CD4-positive, alpha-beta memory T cell (primary cell): ENCODE results near the gene EYA2. TPM values are rescaled to one million over a fixed set of nuclear protein-coding genes. Genes with fewer than 3 reads are reported as not detected.

Experiments
- CTCF ChIA-PET: fragments of 350-600 bp; sonication (Branson Sonifier 250); formaldehyde crosslinking; loops from one replicate; lab custom pipeline; 2021; ENCODE audit warnings: inconsistent platforms; ENCODE audit not compliant: partially characterized antibody; lab: Charles Lee
- POLR2A ChIA-PET: fragments of 350-600 bp; sonication (Branson Sonifier 250); formaldehyde crosslinking; loops from one replicate; lab custom pipeline; 2021; ENCODE audit not compliant: partially characterized antibody; lab: Charles Lee
- DNase-seq, 5 donors: peaks; one replicate each; pipeline versions ENCODE4 v3.0.0 to v3.0.0-alpha.2; 2020 to 2022; ENCODE audit warnings: mixed read lengths in 1 of 5
- H3K27ac ChIP-seq: one replicate; pipeline ENCODE4 v1.7.0; 2013; ENCODE audit warnings: low read depth, low read length
- H3K27me3 ChIP-seq: 2 replicates; pipeline ENCODE4 v1.7.0; 2013; ENCODE audit warnings: mild to moderate bottlenecking, low read length, moderate library complexity; ENCODE audit not compliant: insufficient read depth
- H3K36me3 ChIP-seq: 2 replicates; pipeline ENCODE4 v1.7.0; 2013; ENCODE audit warnings: mild to moderate bottlenecking, low read length, moderate library complexity; ENCODE audit not compliant: insufficient read depth
- H3K4me1 ChIP-seq: 2 replicates; pipeline ENCODE4 v1.7.0; 2013; ENCODE audit warnings: mild to moderate bottlenecking, low read length, moderate library complexity; ENCODE audit not compliant: insufficient read depth
- H3K4me3 ChIP-seq, 2 donors: one replicate each; pipeline ENCODE4 v1.7.0; 2013; ENCODE audit warnings: low read length in 2 of 2, mild to moderate bottlenecking in 1 of 2
- H3K9me3 ChIP-seq, 2 donors: one replicate each; pipeline ENCODE4 v1.7.0; 2013; ENCODE audit warnings: low read length in 2 of 2, control low read depth in 1 of 2; ENCODE audit not compliant: control insufficient read depth in 1 of 2
- H3K27ac Mint-ChIP-seq, 7 donors: one replicate each; pipeline ENCODE4 v1.8.0; 2020 to 2021; ENCODE audit warnings: mixed read lengths in 7 of 7, mild to moderate bottlenecking in 6 of 7, inconsistent platforms in 3 of 7, moderate library complexity in 3 of 7
- H3K27me3 Mint-ChIP-seq, 2 donors: one replicate each; pipeline ENCODE4 v1.8.0; 2020 to 2021; ENCODE audit warnings: mixed read lengths in 2 of 2
- H3K36me3 Mint-ChIP-seq, 2 donors: one replicate each; pipeline ENCODE4 v1.8.0; 2020 to 2021; ENCODE audit warnings: mixed read lengths in 2 of 2, inconsistent platforms in 1 of 2, mild to moderate bottlenecking in 1 of 2
- H3K4me1 Mint-ChIP-seq, 4 donors: one replicate each; pipeline ENCODE4 v1.8.0; 2020 to 2021; ENCODE audit warnings: mixed read lengths in 4 of 4, mild to moderate bottlenecking in 1 of 4
- H3K4me3 Mint-ChIP-seq, 8 donors: one replicate each; pipeline ENCODE4 v1.8.0; 2020 to 2021; ENCODE audit warnings: mixed read lengths in 8 of 8, mild to moderate bottlenecking in 7 of 8, moderate library complexity in 6 of 8, inconsistent platforms in 3 of 8
- H3K9me3 Mint-ChIP-seq, 8 donors: one replicate each; pipeline ENCODE4 v1.8.0; 2020 to 2021; ENCODE audit warnings: mixed read lengths in 8 of 8, mild to moderate bottlenecking in 5 of 8, inconsistent platforms in 3 of 8, moderate library complexity in 1 of 8
- intact Hi-C: fragments of 100-400 bp; cut with micrococcal nuclease; formaldehyde crosslinking; loops from one replicate; pipeline ENCODE4 v1.15.1; 2023
- polyA plus RNA-seq, 2 donors: library from polyadenylated mRNA; unstranded; fragments of 300-500 nt; fragmentation: Illumina TruSeq; gene quantifications; one replicate each; pipeline ENCODE4 v1.2.3, GENCODE V29; 2021
- total RNA-seq, 2 experiments: library from RNA; stranded (reverse); gene quantifications; one replicate each; pipeline ENCODE4 v1.2.3, GENCODE V29; 2021

Gene EYA2
- total and polyA plus RNA-seq, 4 experiments from 2014 or later: not detected

- Mint-ChIP-seq H3K27ac (no peak overlapping the region), H3K27me3 (peaks cover 5 to 7% of the 10 kb centered on the region in 2 donors), H3K4me1 (no peaks in the 10 kb centered on the region), H3K4me3 (no peak overlapping the region), H3K9me3 (peaks cover 0 to 21% (median 16%) of the 10 kb centered on the region in 8 donors), H3K36me3 (no peaks in the 10 kb centered on the region)
- no peak for DNase-seq
- H3K4me3 ChIP-seq: no peak overlapping the region
- CTCF ChIA-PET: no interaction called here
- intact Hi-C loops: no loop called here
- POLR2A ChIA-PET: no interaction called here
- no peaks in the 10 kb centered on the region for H3K9me3 ChIP-seq
- H3K27me3 ChIP-seq: no peaks in the 10 kb centered on the region
- no peaks in the 10 kb centered on the region for H3K36me3 ChIP-seq
- H3K27ac ChIP-seq: no peak overlapping the region
- no peaks in the 10 kb centered on the region for H3K4me1 ChIP-seq
These were observed 167.7 kb downstream of the EYA2 start for GRCh38 chr20:47062226-47062890.

- no peak overlapping the region for H3K4me3 Mint-ChIP-seq
- peaks cover 3 to 6% of the 10 kb centered on the region in 2 donors for H3K27me3 Mint-ChIP-seq
- no peak for DNase-seq
- H3K36me3 ChIP-seq: no peaks in the 10 kb centered on the region
- ChIA-PET CTCF (no interaction called here), POLR2A (no interaction called here)
- H3K9me3 Mint-ChIP-seq: peaks cover 0 to 28% (median 25%) of the 10 kb centered on the region in 8 donors
- H3K4me1 ChIP-seq: no peaks in the 10 kb centered on the region
- no peaks in the 10 kb centered on the region for H3K4me1 Mint-ChIP-seq
- intact Hi-C loops: no loop called here
- H3K27ac ChIP-seq: no peak overlapping the region
- peaks cover 0 to 9% of the 10 kb centered on the region in 2 donors for H3K9me3 ChIP-seq
- no peak overlapping the region for H3K4me3 ChIP-seq
- H3K27ac Mint-ChIP-seq: no peak overlapping the region
- H3K36me3 Mint-ChIP-seq: no peaks in the 10 kb centered on the region
- no peaks in the 10 kb centered on the region for H3K27me3 ChIP-seq
These were observed 168.8 kb downstream of the EYA2 start for GRCh38 chr20:47063407-47063806.

DNA sequence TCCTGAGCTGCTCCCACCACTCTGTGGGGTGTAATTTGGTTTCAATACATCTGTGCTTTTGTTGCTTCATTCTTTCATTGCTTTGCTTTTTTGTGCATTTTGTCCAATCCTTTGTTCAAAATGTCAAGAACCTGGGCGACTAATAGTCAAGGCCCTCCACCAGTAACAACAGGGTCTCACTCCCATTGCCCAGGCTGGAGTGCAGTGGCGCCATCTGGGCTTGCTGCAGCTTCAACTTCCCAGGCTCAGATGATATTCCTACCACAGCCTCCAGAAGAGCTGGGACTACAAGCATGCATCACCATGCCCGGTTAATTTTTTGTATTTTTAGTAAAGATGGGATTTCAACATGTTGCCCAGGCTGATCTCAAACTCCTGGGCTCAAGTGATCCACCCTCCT is 169.2 kb downstream of the EYA2 start:
- Mint-ChIP-seq H3K4me3 (no peak overlapping the region), H3K27ac (no peak overlapping the region), H3K36me3 (no peaks in the 10 kb centered on the region), H3K4me1 (no peaks in the 10 kb centered on the region), H3K27me3 (peaks cover 3 to 6% of the 10 kb centered on the region in 2 donors), H3K9me3 (peaks cover 0 to 32% (median 27%) of the 10 kb centered on the region in 8 donors)
- Histone ChIP-seq H3K36me3 (no peaks in the 10 kb centered on the region), H3K27me3 (no peaks in the 10 kb centered on the region), H3K27ac (no peak overlapping the region), H3K4me3 (no peak overlapping the region), H3K4me1 (no peaks in the 10 kb centered on the region), H3K9me3 (peaks cover 0 to 10% of the 10 kb centered on the region in 2 donors)
- no peak for DNase-seq
- intact Hi-C loops: no loop called here
- ChIA-PET CTCF (no interaction called here), POLR2A (no interaction called here)

- no peaks in the 10 kb centered on the region for H3K4me1 Mint-ChIP-seq
- Histone ChIP-seq H3K4me3 (no peak overlapping the region), H3K27me3 (no peaks in the 10 kb centered on the region), H3K9me3 (peaks cover 0 to 10% of the 10 kb centered on the region in 2 donors), H3K36me3 (no peaks in the 10 kb centered on the region), H3K27ac (no peak overlapping the region), H3K4me1 (no peaks in the 10 kb centered on the region)
- H3K9me3 Mint-ChIP-seq: peaks cover 0 to 37% (median 28%) of the 10 kb centered on the region in 8 donors
- no peak overlapping the region for H3K27ac Mint-ChIP-seq
- no peak for DNase-seq
- ChIA-PET POLR2A (no interaction called here), CTCF (no interaction called here)
- intact Hi-C loops: no loop called here
- H3K36me3 Mint-ChIP-seq: no peaks in the 10 kb centered on the region
- peaks cover 3% of the 10 kb centered on the region in 2 donors for H3K27me3 Mint-ChIP-seq
- no peak overlapping the region for H3K4me3 Mint-ChIP-seq
These were observed 172.0 kb downstream of the EYA2 start for GRCh38 chr20:47066484-47067270.

DNA sequence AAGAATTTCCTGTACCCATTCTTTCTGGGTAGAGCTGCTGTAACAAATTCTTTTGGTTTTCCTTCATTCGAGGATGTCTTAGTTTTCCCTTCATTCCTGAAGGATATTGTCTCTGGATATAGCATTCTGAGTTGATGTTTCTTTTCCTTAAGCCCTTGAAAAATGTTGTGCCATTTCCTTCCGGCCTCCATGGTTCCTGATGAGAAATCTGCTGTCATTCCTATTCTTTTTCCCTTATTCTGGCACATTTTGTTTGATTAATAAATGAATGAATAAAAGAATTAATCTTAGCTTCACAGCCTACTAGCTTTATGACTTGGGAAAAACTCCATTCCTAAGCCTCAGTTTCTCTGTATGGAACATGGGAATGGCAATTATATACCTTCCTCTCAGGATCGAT is 173.1 kb downstream of the EYA2 start:
- no peaks in the 10 kb centered on the region for H3K27me3 ChIP-seq
- no peak overlapping the region for H3K27ac Mint-ChIP-seq
- peaks cover 0 to 37% (median 28%) of the 10 kb centered on the region in 8 donors for H3K9me3 Mint-ChIP-seq
- intact Hi-C loops: no loop called here
- H3K4me3 ChIP-seq: no peak overlapping the region
- no peaks in the 10 kb centered on the region for H3K36me3 ChIP-seq
- no peak overlapping the region for H3K4me3 Mint-ChIP-seq
- H3K27ac ChIP-seq: no peak overlapping the region
- no peaks in the 10 kb centered on the region for H3K4me1 Mint-ChIP-seq
- no peaks in the 10 kb centered on the region for H3K36me3 Mint-ChIP-seq
- H3K4me1 ChIP-seq: no peaks in the 10 kb centered on the region
- no peak for DNase-seq
- H3K9me3 ChIP-seq: peaks cover 0 to 10% of the 10 kb centered on the region in 2 donors
- POLR2A ChIA-PET: no interaction called here
- peaks cover 3% of the 10 kb centered on the region in 2 donors for H3K27me3 Mint-ChIP-seq
- CTCF ChIA-PET: no interaction called here

- no peak overlapping the region for H3K27ac Mint-ChIP-seq
- Histone ChIP-seq H3K27me3 (no peaks in the 10 kb centered on the region), H3K9me3 (peaks cover 0 to 10% of the 10 kb centered on the region in 2 donors), H3K4me3 (no peak overlapping the region), H3K27ac (no peak overlapping the region), H3K36me3 (no peaks in the 10 kb centered on the region), H3K4me1 (no peaks in the 10 kb centered on the region)
- no peak for DNase-seq
- no peaks in the 10 kb centered on the region for H3K36me3 Mint-ChIP-seq
- peaks cover 0 to 31% (median 24%) of the 10 kb centered on the region in 8 donors for H3K9me3 Mint-ChIP-seq
- no peak overlapping the region for H3K4me3 Mint-ChIP-seq
- POLR2A ChIA-PET: no interaction called here
- no peaks in the 10 kb centered on the region for H3K4me1 Mint-ChIP-seq
- intact Hi-C loops: no loop called here
- CTCF ChIA-PET: no interaction called here
- peaks cover 5 to 6% of the 10 kb centered on the region in 2 donors for H3K27me3 Mint-ChIP-seq
These were observed 175.5 kb downstream of the EYA2 start for GRCh38 chr20:47070176-47070575.

DNA sequence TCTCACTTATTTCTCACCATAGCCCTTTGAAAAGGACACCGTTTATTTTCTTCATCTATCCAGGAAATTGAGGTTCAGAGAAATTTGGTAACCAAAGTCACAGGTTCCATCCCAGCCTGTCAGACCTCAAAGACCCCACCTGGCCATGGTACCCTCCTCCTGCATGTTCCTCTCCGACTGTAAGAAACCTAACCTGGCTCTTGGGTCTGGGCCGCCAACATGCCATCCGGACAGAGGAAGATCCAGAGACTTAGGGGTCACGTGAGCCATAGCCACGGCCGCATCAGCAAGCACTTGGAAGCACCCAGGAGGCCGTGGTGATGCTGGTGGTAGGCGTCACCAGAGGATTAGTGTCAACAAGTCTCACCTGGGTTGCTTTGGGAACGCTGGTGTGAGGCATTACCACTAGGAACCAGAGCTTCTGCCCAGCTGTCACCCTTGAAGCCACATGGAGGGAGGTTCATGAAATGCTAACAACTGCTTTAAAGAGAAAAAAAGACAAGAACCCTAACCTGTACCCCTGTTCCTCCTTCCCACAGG is 177.1 kb downstream of the EYA2 start:
- no peak overlapping the region for H3K4me3 ChIP-seq
- POLR2A ChIA-PET: no interaction called here
- CTCF ChIA-PET: no interaction called here
- H3K36me3 ChIP-seq: no peaks in the 10 kb centered on the region
- Mint-ChIP-seq H3K27me3 (peaks cover 3 to 9% of the 10 kb centered on the region in 2 donors), H3K36me3 (no peaks in the 10 kb centered on the region), H3K27ac (no peak overlapping the region), H3K9me3 (peaks cover 0 to 32% (median 25%) of the 10 kb centered on the region in 8 donors), H3K4me1 (no peaks in the 10 kb centered on the region), H3K4me3 (no peak overlapping the region)
- H3K27me3 ChIP-seq: no peaks in the 10 kb centered on the region
- no peak overlapping the region for H3K27ac ChIP-seq
- H3K4me1 ChIP-seq: no peaks in the 10 kb centered on the region
- peaks cover 0 to 10% of the 10 kb centered on the region in 2 donors for H3K9me3 ChIP-seq
- no peak for DNase-seq
- intact Hi-C loops: no loop called here
